Dedifferentiated amniotic fluid mesenchymal stem cell (primary cell): ENCODE data around the gene NEURL4.

Experiments
- DNase-seq: peaks from one replicate; pipeline ENCODE4 v3.0.0-alpha.2; 2016; ENCODE audit errors: extremely low spot score

The NEURL4 gene

GRCh38 chr17:7304179-7304578 lies 25.0 kb downstream of the NEURL4 start:
- DNase-seq: no peak

DNA sequence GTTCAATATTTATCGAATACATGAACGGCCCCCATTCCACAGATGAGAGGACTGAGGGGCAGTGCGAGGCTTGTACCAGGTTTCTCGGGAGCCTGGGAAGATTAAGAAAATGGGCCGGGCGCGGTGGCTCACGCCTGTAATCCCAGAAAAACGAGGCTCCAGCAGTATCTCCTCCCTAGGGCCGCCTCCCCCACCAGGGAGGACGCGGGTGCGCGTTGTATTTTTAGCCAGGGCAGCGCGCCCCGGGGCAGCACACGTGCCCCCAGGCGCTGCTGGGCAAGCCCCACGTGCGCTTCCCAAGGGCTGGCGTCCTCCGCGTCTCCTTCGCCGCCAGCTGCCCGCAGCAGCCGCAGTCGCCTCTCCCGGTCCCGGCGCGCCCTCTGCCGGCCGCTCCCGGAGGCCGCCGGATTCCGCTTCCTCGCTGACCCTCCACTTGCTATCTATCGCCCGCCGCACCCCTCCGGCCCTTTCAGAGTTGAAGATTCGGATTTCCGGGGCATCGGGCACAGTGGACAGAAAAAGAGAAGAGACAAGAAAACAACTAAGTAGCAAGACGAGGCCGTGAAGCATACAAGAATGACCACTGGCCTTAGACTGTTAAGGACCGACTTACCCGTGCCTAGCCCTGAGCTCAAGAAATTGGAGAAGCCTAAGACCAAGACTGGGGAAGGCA lies 32.8 kb downstream of the NEURL4 start:
- DNase-seq: peak; percentile 62

DNA sequence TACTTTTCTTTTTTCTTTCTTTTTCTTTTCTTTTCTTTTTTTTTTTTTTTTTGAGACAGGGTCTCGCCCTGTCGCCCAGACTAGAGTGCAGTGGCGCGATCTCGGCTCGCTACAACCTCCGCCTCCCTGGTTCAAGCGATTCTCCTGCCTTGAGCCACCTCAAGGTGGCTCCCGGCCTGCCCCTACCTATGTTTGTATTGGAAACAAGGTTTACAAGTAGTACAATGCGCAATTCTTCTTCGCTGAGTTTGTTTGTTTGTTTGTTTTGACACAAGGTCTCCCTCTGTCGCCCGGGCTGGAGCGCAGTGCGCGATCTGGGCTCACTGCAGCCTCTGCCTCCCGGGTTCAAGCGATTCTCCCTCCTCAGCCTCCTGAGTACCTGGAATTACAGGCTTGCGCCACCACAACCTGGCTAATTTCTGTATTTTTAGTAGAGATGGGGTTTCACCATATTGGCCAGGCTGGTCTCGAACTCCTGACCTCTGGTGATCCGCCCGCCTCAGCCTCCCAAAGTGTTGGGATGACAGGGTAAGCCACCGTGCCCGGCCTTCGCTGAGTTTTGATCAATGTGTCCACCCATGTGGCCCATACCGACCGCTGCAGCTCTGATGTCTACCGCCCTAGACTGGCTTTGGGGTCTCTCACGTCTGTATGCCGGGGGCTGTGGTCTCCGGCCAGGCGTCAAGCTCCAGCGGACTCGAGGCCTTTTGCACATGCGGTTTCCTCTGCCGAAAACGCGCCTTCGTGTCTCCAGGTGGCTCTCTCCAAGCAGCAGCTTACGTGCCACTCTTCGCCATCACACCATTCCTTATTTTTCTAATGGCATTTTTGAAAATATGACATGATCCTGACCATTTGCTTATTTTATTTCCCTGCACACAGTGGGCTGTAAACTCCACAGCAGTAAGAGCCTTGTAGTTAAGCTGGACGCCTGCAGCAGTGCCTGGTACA lies 33.6 kb downstream of the NEURL4 start:
- DNase-seq: no peak

DNA sequence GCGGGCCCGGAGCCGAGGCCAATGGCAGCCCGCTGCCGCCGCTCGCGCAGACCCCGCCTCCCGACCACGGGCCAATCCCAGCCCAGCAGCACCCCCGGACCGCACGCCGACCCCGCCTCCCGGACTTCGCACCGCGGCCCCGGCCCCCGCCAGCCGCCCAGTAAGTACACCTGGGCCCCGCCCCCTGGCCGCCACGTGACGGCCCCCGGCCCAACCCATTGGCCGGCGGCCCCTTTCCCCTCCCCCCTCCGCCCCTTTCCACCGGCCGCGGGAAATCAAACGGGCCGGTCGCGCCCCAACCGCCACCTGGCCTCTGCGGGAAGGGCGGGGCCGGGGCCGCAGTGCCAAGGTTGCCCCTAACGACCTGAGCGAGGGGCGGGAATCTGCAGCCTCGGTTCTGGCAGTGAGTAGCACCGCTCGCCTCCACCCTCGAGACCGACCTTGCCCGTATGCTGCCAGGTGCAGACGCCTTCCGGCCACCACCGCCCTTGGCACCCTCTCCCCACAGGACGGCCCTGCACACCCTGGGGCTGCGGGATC lies 34.5 kb downstream of the NEURL4 start, which contains the start of gene YBX2:
Gene YBX2, minus strand, starts transcription at position 26 of the 540 bp plus-strand sequence. CDS start 139 bp downstream, outside the sequence.
- no peak for DNase-seq

DNA sequence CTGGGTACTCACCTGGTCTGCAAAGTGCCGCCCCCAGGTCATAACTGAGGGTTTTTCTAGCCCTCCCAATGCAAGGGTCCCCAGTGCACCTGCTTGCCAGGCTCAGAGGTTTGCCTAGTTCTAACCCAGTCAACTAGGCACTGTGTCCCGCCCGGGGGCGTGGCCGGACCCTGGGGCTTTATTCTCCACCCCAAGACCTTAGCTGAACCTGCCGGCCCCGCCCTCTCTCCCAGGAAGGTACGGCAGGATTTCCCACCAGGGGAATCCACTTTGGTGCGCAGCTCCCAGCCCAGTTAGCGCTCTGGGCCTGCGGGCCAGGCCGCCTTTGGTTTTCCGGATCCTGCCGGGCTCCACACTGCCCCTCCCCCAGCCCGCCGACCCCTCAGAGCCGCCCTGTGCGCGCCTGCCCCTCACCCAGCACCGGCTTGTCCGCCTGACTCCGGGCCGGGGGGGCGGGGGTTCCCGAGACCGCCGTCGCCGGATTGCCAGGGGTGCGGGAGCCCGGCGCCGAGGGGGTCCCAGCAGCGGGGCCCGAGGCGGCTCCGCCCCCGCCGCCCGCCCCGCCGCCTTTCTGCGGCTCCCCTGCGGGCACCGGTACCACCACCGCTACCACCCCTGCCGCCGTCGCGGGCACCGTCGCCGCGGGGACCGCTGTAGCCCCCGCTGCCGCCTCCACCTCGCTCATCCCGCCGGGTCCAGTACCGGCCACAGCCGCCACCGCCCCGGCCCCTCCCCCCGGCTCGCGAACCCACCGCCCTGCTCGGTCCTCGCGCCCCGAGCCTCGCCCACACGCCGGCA lies 35.1 kb downstream of the NEURL4 start:
- no peak for DNase-seq

- DNase-seq: no peak
Observed at GRCh38 chr17:7293159-7293558, 36.0 kb downstream of the NEURL4 start.

DNA sequence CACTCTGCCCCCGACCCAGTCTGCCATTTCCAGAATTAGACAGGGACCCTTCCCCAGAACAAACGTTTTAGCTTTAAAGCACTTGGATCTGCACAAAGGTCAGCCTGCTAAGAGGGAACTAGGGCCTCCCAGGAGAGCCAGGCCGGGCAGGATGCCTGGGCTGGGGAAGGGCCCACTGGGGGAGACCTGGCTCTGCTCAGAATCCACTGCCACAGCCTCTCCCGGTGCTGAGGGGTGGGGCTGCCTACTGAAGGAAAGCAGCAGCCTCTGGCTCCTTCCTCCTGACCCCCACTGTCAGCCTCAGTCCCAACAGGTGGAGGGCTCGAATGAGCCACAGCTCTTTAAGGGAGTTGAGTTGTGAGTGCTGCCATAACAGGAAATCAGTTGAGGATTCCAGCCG lies 36.4 kb downstream of the NEURL4 start:
- no peak for DNase-seq

DNA sequence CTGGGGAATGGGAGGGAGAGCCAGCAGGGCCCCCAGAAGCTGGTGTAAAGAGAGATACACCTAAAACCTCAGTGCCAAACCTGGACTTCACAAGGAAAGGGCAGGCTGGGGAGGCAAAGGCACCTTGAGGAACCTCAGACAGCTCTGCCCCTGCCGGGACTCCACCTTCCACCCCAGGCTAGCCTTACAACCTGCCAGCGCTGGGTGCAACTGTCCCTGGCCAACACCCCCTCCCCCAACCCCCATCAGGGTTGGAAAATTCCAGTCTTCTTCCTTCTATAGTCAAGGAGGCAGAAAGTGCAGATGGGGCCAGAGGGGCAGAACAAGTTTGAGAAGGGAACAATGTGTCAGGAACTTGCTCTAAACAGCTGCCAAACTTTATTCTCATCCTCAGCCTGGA lies 36.9 kb downstream of the NEURL4 start:
- DNase-seq: no peak

GRCh38 chr17:7290685-7291084 lies 38.5 kb downstream of the NEURL4 start:
- no peak for DNase-seq

GRCh38 chr17:7290166-7290565 lies 39.0 kb downstream of the NEURL4 start:
- no peak for DNase-seq

GRCh38 chr17:7289256-7290032 lies 39.7 kb downstream of the NEURL4 start:
- DNase-seq: no peak

- DNase-seq: no peak
Observed at GRCh38 chr17:7285679-7286078, 43.5 kb downstream of the NEURL4 start.

DNA sequence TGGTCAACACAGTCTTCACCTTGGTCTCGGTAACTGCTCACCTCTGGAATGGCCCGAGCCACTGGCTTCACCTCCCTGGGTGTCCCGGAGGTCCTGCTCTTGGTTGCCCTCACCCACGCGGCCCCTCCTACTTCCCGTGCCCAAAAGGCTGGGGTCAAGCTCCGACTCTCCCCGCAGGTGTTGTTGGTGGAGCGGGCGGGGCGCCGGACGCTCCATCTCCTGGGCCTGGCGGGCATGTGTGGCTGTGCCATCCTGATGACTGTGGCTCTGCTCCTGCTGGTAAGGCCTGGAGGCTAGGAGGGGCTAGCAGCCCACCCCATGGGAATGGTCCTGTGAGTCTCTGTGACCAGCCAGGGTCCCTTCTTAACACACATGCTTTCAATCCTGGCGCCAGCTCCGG lies 44.2 kb downstream of the NEURL4 start:
- DNase-seq: no peak

- no peak for DNase-seq
Observed at GRCh38 chr17:7283471-7284216, 45.5 kb downstream of the NEURL4 start.

DNA sequence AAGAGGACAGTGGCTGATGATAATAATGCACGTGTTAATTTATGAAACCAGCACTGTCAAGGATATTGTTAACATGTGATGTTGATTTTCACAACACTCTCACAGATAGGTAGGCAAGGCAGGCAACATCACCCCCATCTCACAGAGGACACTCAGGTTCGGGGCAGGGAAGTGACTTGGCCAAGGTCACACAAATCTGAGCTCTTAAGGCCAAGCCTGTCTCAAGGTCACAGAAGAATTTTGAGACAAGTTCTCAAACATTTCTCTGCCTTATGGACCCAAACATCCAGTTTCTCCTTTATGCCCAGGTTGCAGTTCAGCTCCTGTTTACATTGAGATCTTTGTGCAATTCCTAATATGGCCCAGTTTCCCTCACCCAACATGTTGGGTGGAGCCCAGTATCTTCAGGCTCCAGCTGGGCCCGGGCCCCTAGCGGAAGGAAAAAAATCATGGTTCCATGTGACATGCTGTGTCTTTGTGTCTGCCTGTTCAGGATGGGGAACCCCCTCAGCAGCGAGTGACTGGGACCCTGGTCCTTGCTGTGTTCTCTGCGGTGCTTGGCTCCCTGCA lies 46.3 kb downstream of the NEURL4 start:
- DNase-seq: no peak

DNA sequence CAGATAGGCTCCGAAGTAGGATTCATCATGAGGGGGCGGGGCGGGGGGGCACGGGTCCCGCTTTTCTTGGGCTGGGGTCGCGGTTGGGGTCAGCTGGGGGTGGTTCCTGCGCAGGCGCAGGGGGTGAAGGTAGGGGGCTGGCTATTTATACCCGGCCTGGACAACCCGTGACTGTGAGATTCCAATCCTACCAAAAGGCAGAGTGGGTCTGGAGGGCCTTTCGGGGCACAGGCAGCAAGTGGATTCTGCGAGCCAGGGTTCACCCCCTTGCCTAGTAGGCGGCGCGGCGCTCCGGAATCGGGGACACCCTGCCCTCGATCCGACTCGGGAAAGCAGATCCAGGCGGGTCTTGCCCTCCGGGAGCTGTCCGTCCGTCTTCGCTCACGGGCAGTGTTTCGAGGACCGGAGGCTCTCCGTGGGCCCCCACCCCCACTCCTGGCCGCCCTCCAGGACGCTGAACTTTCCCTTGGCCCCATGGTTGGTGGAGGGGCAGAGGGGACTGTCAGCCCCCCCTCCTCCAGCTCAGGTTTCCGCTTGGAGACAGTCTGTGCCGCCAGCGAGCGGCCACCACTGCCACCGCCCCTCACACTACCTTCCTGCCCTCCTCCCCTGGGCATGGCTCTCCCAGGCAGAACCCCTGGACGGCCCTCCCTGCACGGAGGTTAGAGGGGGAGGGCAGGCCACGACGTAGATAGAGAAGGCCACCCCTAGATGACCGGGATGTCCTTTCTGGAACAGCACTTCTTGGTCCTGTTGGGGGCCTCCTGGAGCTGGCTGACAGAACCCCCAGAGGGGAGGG lies 47.0 kb downstream of the NEURL4 start:
- no peak for DNase-seq

GRCh38 chr17:7281074-7281952 lies 47.8 kb downstream of the NEURL4 start, which contains the start of gene SLC2A4:
Gene SLC2A4, plus strand, starts transcription at chr17:7281718. Its CDS starts 217 bp downstream, at chr17:7281935.
- peak; percentile 86 for DNase-seq

DNA sequence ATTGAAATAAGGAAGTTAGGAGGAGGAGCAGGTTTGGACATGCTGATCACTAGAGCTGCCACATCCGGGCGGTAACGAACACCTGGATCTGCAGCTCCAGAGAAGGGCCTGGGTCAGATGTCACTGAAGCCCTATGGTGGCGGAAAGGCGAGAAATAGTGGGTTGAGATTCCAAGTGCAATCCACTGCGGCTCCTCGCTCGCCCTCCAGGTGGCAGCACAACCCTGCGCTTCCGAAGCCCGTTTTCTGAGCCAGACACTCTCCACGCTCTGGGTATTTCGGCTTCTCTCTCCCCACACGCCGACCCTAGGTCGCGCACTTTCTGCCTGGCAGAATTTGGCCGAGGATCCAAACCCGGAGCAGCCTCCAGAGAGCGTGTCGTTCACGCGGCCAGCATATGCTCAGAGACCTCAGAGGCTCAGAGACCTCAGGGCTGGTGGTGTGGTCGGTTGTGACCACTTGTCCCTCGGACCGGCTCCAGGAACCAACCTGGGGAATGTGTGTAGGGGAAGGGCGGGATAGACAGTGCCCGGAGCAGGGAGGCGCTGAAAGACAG lies 48.5 kb downstream of the NEURL4 start:
- DNase-seq: peak; percentile 67
